Measurements from ENCODE around the gene WDR18.

GRCh38 chr19:993361-993830, 9.3 kb downstream of the WDR18 start:
- TF ChIP-seq, protein P1, sequence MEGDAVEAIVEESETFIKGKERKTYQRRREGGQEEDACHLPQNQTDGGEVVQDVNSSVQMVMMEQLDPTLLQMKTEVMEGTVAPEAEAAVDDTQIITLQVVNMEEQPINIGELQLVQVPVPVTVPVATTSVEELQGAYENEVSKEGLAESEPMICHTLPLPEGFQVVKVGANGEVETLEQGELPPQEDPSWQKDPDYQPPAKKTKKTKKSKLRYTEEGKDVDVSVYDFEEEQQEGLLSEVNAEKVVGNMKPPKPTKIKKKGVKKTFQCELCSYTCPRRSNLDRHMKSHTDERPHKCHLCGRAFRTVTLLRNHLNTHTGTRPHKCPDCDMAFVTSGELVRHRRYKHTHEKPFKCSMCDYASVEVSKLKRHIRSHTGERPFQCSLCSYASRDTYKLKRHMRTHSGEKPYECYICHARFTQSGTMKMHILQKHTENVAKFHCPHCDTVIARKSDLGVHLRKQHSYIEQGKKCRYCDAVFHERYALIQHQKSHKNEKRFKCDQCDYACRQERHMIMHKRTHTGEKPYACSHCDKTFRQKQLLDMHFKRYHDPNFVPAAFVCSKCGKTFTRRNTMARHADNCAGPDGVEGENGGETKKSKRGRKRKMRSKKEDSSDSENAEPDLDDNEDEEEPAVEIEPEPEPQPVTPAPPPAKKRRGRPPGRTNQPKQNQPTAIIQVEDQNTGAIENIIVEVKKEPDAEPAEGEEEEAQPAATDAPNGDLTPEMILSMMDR (IDR thresholded peaks at IDR 0.05; ENCODE audit: insufficient read depth, low read depth, low read length): no peak
- no peak for TF ChIP-seq EZH2 (IDR thresholded peaks at IDR 0.05; ENCODE audit: insufficient read depth, low read length)
